B cell (primary cell): ENCODE measurements around the gene SNF8.

Source experiments
- EZH2 ChIP-seq: IDR thresholded peaks from 2 replicates; pipeline ENCODE4 v1.6.1; 2012; ENCODE audit warnings: borderline replicate concordance, low read depth, mild to moderate bottlenecking, moderate library complexity, low read length; ENCODE audit not compliant: insufficient read depth, poor library complexity, severe bottlenecking
- TF ChIP-seq, protein P1 (sequence below): fragments of 200-600 bp; IDR thresholded peaks from one replicate; pipeline ENCODE4 v1.8.0; 2022; ENCODE audit warnings: antibody characterized with exemption, mild to moderate bottlenecking

DNA sequence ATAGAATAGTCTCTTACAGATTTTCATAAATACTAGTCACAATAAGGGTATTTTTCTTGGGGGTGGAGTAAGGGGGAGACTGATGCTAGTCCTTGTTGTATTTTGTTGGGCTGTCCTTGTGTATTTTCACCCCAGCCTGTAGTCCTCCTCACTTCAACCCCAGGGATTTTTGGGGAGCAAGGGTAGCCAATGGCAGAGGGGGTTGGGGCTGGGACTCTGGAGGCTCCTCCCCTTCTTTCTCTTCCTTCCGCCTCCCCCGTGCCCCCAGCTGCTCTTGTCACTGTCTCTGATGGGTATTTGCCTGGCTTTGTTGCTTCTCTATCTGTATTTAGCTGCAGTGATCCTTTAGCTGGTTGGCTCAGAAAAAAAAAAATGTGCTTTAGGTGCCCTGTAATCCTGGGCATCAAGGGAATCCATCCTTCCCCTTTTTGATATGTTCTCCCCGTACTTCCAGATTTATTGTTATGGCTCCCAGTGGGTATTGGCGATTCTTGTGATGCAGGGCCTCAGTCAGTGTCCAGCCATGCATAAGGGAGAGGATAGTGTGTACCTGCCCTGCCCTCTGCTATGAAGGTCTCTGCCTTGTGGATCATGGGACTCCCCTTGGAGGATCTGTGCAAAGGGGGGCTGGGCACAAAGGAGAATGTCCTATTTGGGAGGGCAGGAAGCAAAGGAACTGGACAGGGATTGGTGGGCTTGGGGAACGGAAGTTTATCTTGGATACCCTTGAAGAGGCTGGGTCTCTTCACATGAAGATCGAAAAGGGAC lies 16.5 kb downstream of the SNF8 start:
- TF ChIP-seq, protein P1, sequence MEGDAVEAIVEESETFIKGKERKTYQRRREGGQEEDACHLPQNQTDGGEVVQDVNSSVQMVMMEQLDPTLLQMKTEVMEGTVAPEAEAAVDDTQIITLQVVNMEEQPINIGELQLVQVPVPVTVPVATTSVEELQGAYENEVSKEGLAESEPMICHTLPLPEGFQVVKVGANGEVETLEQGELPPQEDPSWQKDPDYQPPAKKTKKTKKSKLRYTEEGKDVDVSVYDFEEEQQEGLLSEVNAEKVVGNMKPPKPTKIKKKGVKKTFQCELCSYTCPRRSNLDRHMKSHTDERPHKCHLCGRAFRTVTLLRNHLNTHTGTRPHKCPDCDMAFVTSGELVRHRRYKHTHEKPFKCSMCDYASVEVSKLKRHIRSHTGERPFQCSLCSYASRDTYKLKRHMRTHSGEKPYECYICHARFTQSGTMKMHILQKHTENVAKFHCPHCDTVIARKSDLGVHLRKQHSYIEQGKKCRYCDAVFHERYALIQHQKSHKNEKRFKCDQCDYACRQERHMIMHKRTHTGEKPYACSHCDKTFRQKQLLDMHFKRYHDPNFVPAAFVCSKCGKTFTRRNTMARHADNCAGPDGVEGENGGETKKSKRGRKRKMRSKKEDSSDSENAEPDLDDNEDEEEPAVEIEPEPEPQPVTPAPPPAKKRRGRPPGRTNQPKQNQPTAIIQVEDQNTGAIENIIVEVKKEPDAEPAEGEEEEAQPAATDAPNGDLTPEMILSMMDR = no peak
- TF ChIP-seq EZH2 = no peak
